ENCODE results near the gene CWC22. TPM values are rescaled to one million over a fixed set of nuclear protein-coding genes. Genes with fewer than 3 reads are reported as not detected.
"Not testable (repeated sequence)": the region's sequence is repeated elsewhere in the genome, so short reads cannot be mapped to it uniquely, and the experiment has no call there.

The CWC22 gene
- total RNA-seq = 10 to 100 TPM; 21.4 to 23.4 TPM

DNA sequence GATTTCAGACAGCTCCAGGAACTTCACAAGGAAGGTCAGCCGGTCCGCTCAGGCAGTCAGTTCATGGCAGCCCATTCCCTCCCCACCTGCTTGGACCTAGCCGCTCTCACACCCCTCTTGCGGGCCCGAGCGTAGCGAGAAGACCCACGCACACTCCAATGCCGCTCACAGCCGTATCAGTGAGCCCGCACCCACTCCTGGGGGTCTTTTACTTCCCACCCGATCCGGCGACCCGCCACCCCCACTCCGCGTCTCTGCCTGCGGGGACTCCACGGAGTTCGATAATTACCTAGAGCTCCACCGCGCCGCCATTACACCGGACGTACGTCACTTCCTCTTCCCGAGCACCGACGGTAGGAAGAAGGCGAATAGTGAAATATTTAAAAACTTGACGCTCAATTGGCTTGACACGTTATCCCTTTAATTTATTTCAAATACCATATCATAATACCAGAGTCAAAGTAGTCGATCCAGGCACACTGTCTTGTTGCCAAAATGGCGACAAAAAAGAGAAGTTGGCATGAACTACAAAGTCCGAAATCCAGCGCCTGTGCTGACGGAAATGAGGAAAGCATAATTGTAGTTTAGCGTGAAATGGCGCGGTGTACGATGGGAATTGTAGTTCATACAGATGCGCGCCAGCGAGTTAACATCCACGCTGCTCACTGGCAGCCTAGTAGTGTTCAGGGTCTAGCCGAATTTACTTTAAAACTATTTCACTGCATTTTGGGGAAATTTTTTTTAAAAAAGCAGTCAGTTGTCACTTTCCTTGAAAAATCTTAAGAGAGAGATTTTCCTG is at the start of gene CWC22:
CWC22 (minus strand) TSS at position 517 of the 799 bp plus-strand sequence. CDS start 13,956 bp downstream, outside the sequence.
- H3K27ac Mint-ChIP-seq = peak within 1 kb of the TSS; percentile 96 to 99

DNA sequence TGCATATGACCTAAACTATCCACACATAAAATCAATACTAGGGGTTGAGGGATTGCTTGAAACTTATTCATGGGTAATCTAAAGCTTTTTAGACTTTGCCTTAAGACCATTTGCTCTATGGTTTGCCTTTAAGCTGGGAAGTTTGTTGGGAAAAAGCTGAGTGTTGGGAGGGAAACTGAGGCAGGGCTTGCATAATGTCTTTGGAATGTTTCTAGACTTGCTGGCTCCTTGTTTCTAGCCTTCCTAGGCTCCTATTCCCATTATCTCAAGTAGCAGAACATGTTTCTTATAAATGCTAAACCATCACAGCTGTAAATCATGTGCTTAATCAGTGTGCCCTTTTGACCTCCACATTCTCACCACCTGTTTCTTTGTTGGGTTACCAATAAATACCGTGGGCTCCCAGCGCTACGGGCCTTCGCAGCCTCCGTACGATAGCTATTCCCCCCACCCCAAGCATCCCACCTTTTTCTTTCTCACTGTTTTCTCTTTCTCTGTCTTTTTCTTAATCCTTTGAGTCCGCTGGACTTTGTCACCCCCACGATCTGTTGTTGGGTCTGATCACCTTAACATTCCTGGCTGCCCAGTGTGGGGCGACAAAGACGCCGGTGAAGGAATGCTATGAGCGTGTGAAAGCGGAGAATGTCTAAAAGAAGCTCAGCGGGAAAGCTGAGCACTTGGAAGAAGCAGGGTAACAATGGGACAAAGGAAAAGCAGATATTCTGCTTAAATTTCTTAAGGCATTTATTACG is 49.4 kb upstream of the CWC22 start:
- no peak for ATAC-seq
- H3K27ac Mint-ChIP-seq = no peak overlapping the region
- DNase-seq (ENCODE audit: low spot score in 2 of 2) = no peak
- H3K9me3 Mint-ChIP-seq = peaks cover 0 to 5% of the 10 kb centered on the region in 2 donors
- no peaks in the 10 kb centered on the region for H3K36me3 Mint-ChIP-seq

More for the DNA sequence above, at the start of gene CWC22:
- peaks cover 7 to 17% of the 10 kb centered on the region in 2 donors for H3K36me3 Mint-ChIP-seq
- ATAC-seq (peak; percentile 98), DNase-seq (ENCODE audit: low spot score in 2 of 2) (peak; percentile 73 to 78)
- no peaks in the 10 kb centered on the region for H3K9me3 Mint-ChIP-seq

DNA sequence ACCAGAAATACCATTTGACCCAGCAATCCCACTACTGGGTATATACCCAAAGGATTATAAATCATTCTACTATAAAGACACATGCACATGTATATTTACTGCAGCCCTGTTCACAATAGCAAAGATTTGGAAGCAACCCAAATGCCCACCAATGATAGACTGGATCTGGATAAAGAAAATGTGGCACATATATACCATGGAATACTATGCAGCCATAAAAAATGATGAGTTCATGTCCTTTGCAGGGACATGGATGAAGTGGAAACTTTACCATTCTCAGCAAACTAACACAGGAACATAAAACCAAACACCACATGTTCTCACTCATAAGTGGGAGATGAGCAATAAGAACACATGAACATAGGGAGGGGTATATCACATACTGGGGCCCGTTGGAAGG is 47.5 kb upstream of the CWC22 start:
- not testable (repeated sequence) for H3K36me3 Mint-ChIP-seq; ATAC-seq; H3K27ac Mint-ChIP-seq; DNase-seq (ENCODE audit: low spot score in 2 of 2); H3K9me3 Mint-ChIP-seq

DNA sequence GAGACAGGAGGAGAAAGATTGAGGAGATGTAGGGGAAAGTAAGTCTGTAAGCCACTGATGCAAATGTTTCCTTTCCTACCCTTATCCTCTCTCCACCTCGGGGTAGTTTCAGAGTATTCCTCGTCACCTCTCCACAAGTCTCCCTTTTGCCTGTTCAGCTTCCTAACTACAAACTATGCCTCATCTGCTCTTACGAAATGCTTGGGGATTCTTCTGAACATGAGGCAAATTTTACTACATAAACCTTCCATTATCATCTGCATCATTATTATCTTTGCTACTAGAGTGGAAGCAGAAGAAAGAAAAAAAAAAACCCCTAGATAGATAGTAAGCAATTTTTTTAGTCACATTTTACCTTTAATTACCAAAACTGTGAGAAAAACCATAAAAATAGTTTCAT is 43.1 kb upstream of the CWC22 start:
- Mint-ChIP-seq H3K9me3 (peaks cover 0 to 5% of the 10 kb centered on the region in 2 donors), H3K27ac (no peak overlapping the region), H3K36me3 (no peaks in the 10 kb centered on the region)
- no peak for ATAC-seq
- DNase-seq (ENCODE audit: low spot score in 2 of 2) = no peak

DNA sequence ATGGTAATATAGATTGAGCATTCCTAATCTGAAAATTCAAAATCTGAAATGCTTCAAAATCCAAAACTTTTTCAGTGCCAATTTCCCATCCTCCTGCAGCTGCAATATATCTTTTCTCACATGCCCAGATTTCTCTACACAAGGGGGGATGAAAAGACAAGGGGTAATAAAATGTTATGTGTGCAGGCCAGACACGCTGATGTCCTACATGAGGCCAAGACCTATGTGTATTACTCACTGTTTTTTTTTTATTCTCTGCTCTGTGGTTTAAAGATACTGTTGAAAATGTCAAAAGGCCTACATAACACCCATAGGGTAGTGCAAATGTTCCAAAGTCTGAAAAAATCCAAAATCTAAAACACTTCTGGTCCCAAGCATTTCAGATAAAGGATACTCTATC is 41.2 kb upstream of the CWC22 start:
- no peak for ATAC-seq
- DNase-seq (ENCODE audit: low spot score in 2 of 2) = no peak
- Mint-ChIP-seq H3K27ac (no peak overlapping the region), H3K9me3 (no peaks in the 10 kb centered on the region), H3K36me3 (no peaks in the 10 kb centered on the region)

DNA sequence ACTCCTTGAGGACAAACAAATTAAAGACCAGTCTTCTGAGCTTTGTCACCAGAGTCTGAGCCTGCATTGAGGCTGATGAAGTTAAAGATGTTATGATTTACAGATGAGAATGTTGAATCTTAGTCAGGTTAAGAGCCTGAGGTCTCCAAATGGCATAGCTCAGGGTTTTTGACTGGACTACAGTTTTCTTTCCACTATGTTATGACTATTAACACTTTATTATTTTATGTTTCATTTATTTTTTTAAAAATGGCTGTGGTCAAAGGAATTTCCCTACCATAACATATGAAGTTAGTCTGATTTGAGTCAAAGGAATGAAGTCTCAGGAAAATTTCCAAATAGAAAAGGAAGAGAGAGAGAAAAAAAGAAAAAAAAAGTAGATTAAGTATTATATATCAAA is 39.7 kb upstream of the CWC22 start:
- DNase-seq (ENCODE audit: low spot score in 2 of 2) = no peak
- ATAC-seq = no peak
- no peaks in the 10 kb centered on the region for H3K9me3 Mint-ChIP-seq
- H3K36me3 Mint-ChIP-seq = no peaks in the 10 kb centered on the region
- H3K27ac Mint-ChIP-seq = no peak overlapping the region

DNA sequence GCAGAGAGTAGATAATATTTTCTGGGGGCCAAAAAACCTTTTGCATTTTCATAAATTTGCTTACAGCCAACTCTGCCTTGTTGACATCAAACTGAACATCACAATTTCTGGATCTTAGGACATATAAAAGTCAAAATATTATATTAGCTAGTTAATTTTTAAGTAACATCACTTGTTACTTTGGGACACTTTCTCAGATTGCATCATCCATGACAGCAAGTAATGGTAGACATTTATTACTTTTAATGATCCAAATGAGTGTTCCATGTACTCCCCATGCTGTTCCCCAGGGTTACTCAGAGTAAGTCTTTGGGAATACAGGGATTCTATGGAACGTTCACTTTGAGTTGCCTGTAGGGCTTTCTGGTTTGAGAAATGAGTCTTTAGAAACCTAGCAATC is 39.1 kb upstream of the CWC22 start:
- no peaks in the 10 kb centered on the region for H3K9me3 Mint-ChIP-seq
- no peak for DNase-seq (ENCODE audit: low spot score in 2 of 2)
- no peak overlapping the region for H3K27ac Mint-ChIP-seq
- H3K36me3 Mint-ChIP-seq = no peaks in the 10 kb centered on the region
- ATAC-seq = no peak

DNA sequence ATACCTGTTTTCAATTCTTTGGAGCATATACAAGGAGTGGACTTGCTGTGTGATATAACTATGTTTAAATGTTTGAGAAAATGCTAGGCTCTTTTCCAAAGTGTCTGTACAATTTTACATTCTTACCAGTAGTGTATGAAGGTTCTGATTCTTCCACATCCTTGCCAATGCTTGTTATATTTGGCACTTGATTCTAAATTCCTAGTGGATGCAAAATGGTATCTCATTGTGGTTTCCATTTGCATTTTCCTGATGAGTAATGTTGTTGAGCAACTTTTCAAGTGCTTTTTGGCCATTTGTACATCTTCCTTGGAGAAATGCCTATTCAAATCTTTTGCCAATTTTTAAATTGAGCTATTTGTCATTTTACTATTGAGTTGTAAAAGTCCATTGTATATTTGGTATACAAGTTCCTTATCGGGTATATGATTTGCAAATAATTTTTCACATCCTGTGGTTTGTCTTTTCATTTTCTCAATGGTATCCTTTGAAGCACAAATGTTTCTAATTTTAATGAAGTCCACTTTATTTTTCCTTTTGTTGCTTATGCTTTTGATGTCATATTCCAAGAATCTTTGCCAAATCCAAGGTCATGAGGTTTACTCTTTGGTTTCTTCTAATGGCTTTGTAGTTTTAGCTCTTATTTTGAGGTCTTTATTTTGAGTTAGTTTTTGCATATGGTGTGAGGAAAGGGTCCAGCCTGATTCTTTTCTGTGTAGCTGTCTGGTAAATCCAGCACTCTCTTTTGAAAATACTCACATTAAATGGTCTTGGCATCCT is 33.2 kb upstream of the CWC22 start:
- Mint-ChIP-seq H3K36me3 (no peaks in the 10 kb centered on the region), H3K9me3 (no peaks in the 10 kb centered on the region)
- no peak for ATAC-seq

DNA sequence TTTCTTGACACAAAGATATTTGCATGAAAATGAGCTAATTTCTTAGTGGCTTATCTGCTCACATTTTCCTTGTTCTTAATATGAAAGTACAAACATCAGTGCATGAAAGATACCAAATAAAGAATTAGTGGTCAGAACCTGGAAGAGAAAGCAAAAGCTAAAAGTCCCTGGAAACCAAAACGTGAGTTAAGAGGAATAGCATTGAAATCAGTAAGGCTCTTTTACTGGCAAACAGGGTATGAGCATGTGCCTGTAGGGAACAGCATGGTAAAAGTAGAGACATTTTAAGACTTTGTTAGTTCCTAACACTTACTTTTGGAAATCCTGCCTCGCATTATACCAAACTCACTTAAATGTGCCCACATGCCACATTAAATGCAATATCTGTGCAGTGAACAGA is 31.9 kb upstream of the CWC22 start:
- Mint-ChIP-seq H3K9me3 (no peaks in the 10 kb centered on the region), H3K27ac (no peak overlapping the region), H3K36me3 (no peaks in the 10 kb centered on the region)
- DNase-seq (ENCODE audit: low spot score in 2 of 2) (no peak), ATAC-seq (no peak)

More for the DNA sequence above, 33.2 kb upstream of the CWC22 start:
- H3K27ac Mint-ChIP-seq = no peak overlapping the region
- DNase-seq (ENCODE audit: low spot score in 2 of 2) = no peak

DNA sequence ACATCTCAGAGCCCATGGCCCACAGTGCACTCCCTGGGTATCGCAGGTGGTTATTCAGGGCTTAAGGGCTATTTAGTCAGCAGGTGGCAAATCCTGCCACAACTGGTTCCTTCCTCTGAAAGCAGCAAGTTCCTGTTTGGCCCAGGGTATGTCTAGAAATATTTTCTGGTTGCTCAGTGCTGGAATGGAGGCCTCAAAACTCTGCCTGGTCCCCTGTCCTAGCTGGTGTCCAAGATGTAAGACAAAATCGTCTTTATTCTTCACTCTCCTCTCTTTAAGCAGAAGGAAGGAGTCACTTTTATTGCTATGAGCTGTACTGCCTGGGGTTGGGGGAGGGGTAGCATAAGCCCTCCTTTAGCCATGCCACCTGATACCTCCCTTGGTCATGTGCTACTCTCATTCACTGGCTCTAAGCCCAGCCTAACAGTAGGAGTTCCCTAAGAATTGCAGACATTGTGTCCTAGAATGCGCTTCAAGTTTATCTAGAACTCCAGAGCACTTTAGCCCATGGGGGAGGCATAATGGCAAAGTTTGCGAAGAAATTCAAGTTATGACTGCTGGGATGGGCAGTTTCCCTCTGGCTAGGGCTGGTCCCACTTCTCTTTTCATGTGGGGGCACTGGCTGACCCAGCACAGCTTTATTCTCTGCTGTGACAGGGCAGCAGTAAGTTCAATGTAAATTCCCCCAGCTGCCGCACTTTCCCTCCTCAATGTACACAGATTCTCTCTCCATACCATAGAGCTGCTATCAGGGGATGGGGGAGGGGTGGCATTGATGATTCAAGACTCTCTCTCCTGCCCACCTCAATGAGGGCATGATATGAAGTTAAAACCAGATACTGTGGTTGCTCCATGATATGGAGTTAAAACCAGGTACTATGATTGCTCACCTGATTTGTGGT is 27.1 kb upstream of the CWC22 start:
- Mint-ChIP-seq H3K36me3 (peaks cover 9 to 15% of the 10 kb centered on the region in 2 donors), H3K27ac (no peak overlapping the region), H3K9me3 (peaks cover 0 to 16% of the 10 kb centered on the region in 2 donors)
- ATAC-seq (no peak), DNase-seq (ENCODE audit: low spot score in 2 of 2) (no peak)

DNA sequence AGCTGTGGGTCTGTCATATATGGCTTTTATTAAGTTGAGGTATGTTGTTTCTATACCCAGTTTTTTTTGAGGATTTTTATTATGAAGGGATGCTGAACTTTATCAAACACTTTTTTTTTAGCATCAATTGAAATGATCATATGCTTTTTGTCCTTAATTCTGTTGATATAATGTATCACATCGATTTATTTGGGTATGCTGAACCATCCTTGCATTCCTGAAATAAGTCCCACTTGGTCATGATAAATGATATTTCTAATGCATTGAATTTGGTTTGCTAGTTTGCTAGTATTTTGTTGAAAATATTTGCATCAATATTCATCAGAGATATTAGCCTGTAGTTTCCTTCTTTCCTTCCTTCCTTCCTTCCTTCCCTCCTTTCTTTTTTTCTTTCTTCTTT is 22.5 kb upstream of the CWC22 start:
- H3K36me3 Mint-ChIP-seq = peaks cover 19 to 21% of the 10 kb centered on the region in 2 donors
- DNase-seq (ENCODE audit: low spot score in 2 of 2) = no peak
- peaks cover 0 to 30% of the 10 kb centered on the region in 2 donors for H3K9me3 Mint-ChIP-seq
- H3K27ac Mint-ChIP-seq = no peak overlapping the region
- no peak for ATAC-seq

DNA sequence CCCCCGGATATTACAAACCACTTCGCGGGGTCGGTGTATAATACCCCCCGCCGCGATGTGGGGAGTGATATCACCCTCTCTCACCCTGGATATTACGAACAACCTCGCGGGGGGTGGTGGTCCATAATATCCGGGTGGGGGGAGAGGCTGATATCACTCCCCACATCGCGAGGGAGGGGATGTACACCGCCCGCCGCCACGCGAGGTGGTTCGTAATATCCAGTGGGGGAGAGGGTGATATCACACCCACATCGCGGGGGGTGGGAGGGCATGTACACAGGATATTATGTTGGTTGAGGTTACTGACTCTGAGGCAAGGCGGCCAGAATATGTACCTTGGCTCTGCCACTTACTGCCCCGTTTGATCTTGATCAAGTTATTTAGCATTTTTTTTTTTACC is 14.8 kb upstream of the CWC22 start:
- DNase-seq (ENCODE audit: low spot score in 2 of 2) (no peak), ATAC-seq (no peak)
- Mint-ChIP-seq H3K36me3 (no peaks in the 10 kb centered on the region), H3K27ac (no peak overlapping the region), H3K9me3 (no peaks in the 10 kb centered on the region)

DNA sequence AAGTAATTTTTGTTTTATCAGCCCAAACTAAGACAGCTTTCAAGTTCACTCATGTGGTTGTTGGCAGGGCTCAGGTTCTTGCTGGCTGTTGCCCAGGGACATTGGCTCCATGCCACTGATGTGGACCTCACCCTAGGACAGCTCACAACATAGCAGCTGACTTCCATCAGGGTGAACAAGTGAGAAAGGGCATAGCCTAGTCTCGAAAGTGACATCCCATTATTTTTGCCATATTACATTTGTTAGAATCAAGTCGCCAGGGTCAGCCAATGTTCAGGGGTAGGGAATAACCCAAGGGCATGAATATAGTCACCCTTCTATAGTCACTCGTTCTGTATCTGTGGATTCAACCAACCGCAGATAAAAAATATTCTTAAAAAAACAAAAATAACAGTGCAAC is 10.7 kb upstream of the CWC22 start:
- H3K27ac Mint-ChIP-seq = no peak overlapping the region
- ATAC-seq (no peak), DNase-seq (ENCODE audit: low spot score in 2 of 2) (no peak)
- H3K9me3 Mint-ChIP-seq = no peaks in the 10 kb centered on the region
- no peaks in the 10 kb centered on the region for H3K36me3 Mint-ChIP-seq

DNA sequence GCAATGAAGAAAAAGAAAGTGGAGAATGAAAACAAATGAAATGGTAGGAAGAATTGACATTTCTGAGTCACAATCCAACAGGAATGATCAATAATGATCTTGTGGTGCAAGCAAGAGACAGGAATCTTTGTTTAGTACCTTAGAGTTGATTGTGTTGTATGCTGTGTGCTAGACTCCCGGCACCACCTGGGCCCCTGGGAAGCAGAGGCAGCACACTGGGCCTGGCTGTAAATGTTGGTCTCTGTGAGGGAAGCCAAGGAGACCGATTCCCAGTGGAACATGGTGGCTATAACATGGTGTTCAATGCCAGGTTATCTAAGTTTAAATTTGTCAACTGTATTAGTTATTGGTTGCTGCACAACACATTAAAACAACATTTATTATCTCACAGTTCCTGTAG is 9.8 kb upstream of the CWC22 start:
- no peak for ATAC-seq
- H3K9me3 Mint-ChIP-seq = no peaks in the 10 kb centered on the region

DNA sequence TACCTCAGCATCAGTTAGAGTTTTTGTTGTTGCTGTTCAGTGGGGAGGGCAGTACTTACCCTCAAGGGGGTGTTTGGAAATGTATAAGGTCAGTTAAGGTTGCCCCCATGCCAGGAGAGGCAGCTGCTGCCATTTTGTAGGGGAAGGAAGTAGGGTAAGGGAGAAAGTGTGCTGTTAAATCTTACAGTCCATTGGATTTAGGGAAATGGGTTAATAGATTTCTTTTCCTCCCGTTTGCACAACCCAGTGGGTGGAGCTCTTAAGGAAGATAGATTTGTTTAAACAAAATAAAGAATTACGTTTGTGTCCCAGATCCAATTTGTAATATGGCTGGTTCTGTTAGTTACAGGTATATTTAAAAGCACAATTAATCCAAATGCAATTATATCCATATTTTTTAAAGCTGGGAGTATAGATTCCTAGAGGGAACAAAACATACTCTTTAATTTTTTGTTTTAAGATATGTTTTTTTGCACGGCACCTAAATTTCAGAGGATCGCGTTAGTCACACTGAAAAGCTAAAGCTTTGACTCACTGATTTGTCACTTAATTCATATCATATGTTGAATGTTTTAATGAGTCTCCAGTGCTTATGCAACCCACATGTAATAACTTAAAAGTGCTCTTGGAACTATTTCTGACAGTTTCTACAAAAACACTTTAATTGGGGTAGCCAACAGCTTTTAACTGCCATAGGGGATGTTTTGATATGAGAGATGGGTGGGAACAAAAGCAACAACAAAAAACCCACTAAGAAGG is 9.0 kb upstream of the CWC22 start:
- ATAC-seq (no peak), DNase-seq (ENCODE audit: low spot score in 2 of 2) (no peak)
- H3K27ac Mint-ChIP-seq = no peak overlapping the region
- H3K9me3 Mint-ChIP-seq = no peaks in the 10 kb centered on the region
- H3K36me3 Mint-ChIP-seq = no peaks in the 10 kb centered on the region

More for the DNA sequence above, 9.8 kb upstream of the CWC22 start:
- Mint-ChIP-seq H3K36me3 (no peaks in the 10 kb centered on the region), H3K27ac (no peak overlapping the region)
- DNase-seq (ENCODE audit: low spot score in 2 of 2) = no peak
